Heart right ventricle (tissue), 16 donors: ENCODE measurements around the gene MIS18BP1. TPM values are rescaled to one million over a fixed set of nuclear protein-coding genes. Genes with fewer than 3 reads are reported as not detected.

Experiments
- ATAC-seq, 8 donors: fragments of 200-7000 bp; cut with Tn5 transposase; one replicate each; pipeline ENCODE4 v1.9.1; 2020; ENCODE audit warnings: mild to moderate bottlenecking in 8 of 8, moderate library complexity in 8 of 8, moderate number of reproducible peaks in 1 of 8
- DNase-seq, 2 donors: peaks; one replicate each; pipeline ENCODE4 v3.0.0-alpha.2; 2020
- H3K27ac ChIP-seq, 10 donors: fragments of 200-600 bp; sonication (generic) in 2 of 10; one replicate each; pipeline versions ENCODE4 v1.5.0 to v1.8.0; 2020 to 2022; ENCODE audit warnings: mild to moderate bottlenecking in 3 of 10
- H3K27me3 ChIP-seq, 7 donors: fragments of 200-600 bp; one replicate each; pipeline ENCODE4 v1.8.0; 2021 to 2022; ENCODE audit warnings: mild to moderate bottlenecking in 2 of 7
- H3K36me3 ChIP-seq, 9 donors: fragments of 200-600 bp; sonication (generic) in 1 of 9; one replicate each; pipeline versions ENCODE4 v1.5.0 to v1.8.0; 2020 to 2022; ENCODE audit warnings: mild to moderate bottlenecking in 2 of 9
- H3K4me1 ChIP-seq, 9 donors: fragments of 200-600 bp; sonication (generic) in 1 of 9; one replicate each; pipeline versions ENCODE4 v1.5.0 to v1.8.0; 2020 to 2022; ENCODE audit warnings: mild to moderate bottlenecking in 4 of 9
- H3K4me3 ChIP-seq, 10 donors: fragments of 200-600 bp; sonication (generic) in 2 of 10; one replicate each; pipeline versions ENCODE4 v1.5.0 to v1.8.0; 2020 to 2022; ENCODE audit warnings: mild to moderate bottlenecking in 7 of 10, moderate library complexity in 2 of 10
- H3K9me3 ChIP-seq, 11 donors: fragments of 200-600 bp in 10 of 11; sonication (generic) in 2 of 11; one replicate each; pipeline versions ENCODE4 v1.5.0 to v1.8.0; 2013 to 2022; ENCODE audit warnings: mild to moderate bottlenecking in 2 of 11, control low read depth in 1 of 11, moderate library complexity in 1 of 11
- WGBS, 2 donors: extraction: QIAGEN DNeasy Blood & Tissue Kit; methylation state at CpG; one replicate each; pipeline ENCODE4 v1.1.7; 2013; ENCODE audit warnings: inconsistent platforms in 1 of 2; 5-methylcytosine and 5-hydroxymethylcytosine counted together
- intact Hi-C, 10 donors: fragments of 100-400 bp; cut with DNase I; formaldehyde crosslinking; loops; one replicate each; pipeline versions ENCODE4 v1.11.1 to v1.14.2; 2022
- polyA plus RNA-seq, 2 donors: library from polyadenylated mRNA; stranded (reverse); fragments of 200-250 nt; gene quantifications; one replicate each; pipeline ENCODE4 v1.2.3, GENCODE V29; 2013
- total RNA-seq, 10 donors: library from RNA; stranded (reverse); fragmentation: NEBNext Ultra II Directional in 3 of 10; extraction: Animal tissue kit (Norgen Biotek cat#: 25700) in 3 of 10; gene quantifications; one replicate each; pipeline versions ENCODE4 v1.2.1 to v1.2.4, GENCODE V29; 2021 to 2023
- TF ChIP-seq, protein P1 (sequence below), 9 donors: fragments of 200-600 bp; sonication (generic) in 2 of 9; IDR thresholded peaks; one replicate each; pipeline versions ENCODE4 v1.5.0 to v1.8.0; 2021 to 2022; ENCODE audit warnings: antibody characterized with exemption in 9 of 9, mild to moderate bottlenecking in 5 of 9, moderate library complexity in 1 of 9
- donor health status: Arrhythmogenic right ventricular cardiomyopathy.
- donor health status: ischemic (EF 13 %, LVEDD 7.1; RV severe dilation, severe dysfunction).
- donor health status: healthy with polysubstance abuse.
- donor health status: DM: no; HTN: yes; CAD: no.
- donor health status: DM: no; HTN: no; CAD: no.
- donor health status: ischemic (EF 25% LVEDD 6.9; RV normal size, moderate dysfunction).
- donor health status: ischemic (EF 25% LVEDD 5.7; RV mildly dilated, moderate dysfunction).
- donor health status: healthy.
- donor health status: DM: yes; HTN: yes; CAD: no.
- donor health status: Ischemic cardiomyopathy.
- donor health status: ischemic (EF 35%, LVEDD 5.7; RV mildly dilated, moderate dysfunction).
- donor health status: nonischemic (EF 11% LVEDD 7.7; RV severe dilation, severe dysfunction).
- donor health status: DM: yes; HTN: yes; CAD: no.
- donor health status: PGD.
- donor health status: ischemic (EF 29% LVEDD 5.4; RV normal size, mild dysfunction).
- donor health status: nonischemic (EF 23%, LVEDD 6.1; RV moderate dilation, normal function).

The MIS18BP1 gene
- total and polyA plus RNA-seq, 12 donors = 2.4 to 11.2 (median 7.4) TPM

DNA sequence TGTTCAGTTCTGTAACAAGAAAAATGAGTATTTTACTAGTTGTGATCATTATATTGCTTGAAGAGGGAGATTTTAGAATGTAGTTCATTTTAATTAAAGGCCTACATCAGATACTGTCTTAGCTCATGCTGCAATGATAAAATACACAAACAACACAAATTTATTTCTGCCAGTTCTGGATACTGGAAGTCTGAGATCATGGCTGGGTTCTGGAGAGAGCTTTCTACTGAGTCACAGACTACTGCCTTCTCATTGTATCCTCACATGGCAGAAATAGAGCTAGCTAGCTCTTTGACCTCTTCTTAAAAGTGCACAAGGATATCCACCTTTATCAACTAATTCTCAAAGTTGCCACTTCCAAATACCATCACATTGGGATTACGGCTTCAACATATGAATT, 53.8 kb downstream of the MIS18BP1 start:
- intact Hi-C loops = loop anchor here in 1 of 10 donors (1.0 kb wide), 1 partner anchor 18 kb away; no protein-coding TSS in a partner anchor
- H3K9me3 ChIP-seq = no peaks in the 10 kb centered on the region
- H3K27me3 ChIP-seq = no peaks in the 10 kb centered on the region
- no peak overlapping the region for H3K4me3 ChIP-seq
- ATAC-seq (no peak), DNase-seq (no peak)
- H3K27ac ChIP-seq = no peak overlapping the region
- no peaks in the 10 kb centered on the region for H3K4me1 ChIP-seq
- TF ChIP-seq, protein P1, sequence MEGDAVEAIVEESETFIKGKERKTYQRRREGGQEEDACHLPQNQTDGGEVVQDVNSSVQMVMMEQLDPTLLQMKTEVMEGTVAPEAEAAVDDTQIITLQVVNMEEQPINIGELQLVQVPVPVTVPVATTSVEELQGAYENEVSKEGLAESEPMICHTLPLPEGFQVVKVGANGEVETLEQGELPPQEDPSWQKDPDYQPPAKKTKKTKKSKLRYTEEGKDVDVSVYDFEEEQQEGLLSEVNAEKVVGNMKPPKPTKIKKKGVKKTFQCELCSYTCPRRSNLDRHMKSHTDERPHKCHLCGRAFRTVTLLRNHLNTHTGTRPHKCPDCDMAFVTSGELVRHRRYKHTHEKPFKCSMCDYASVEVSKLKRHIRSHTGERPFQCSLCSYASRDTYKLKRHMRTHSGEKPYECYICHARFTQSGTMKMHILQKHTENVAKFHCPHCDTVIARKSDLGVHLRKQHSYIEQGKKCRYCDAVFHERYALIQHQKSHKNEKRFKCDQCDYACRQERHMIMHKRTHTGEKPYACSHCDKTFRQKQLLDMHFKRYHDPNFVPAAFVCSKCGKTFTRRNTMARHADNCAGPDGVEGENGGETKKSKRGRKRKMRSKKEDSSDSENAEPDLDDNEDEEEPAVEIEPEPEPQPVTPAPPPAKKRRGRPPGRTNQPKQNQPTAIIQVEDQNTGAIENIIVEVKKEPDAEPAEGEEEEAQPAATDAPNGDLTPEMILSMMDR (IDR thresholded peaks at IDR 0.05) = no peak
- 95 to 100% methylated on average over 1 of the region's 1 CpG for WGBS, 2 donors
- H3K36me3 ChIP-seq = peaks cover 0 to 55% (median 5%) of the 10 kb centered on the region in 9 donors

DNA sequence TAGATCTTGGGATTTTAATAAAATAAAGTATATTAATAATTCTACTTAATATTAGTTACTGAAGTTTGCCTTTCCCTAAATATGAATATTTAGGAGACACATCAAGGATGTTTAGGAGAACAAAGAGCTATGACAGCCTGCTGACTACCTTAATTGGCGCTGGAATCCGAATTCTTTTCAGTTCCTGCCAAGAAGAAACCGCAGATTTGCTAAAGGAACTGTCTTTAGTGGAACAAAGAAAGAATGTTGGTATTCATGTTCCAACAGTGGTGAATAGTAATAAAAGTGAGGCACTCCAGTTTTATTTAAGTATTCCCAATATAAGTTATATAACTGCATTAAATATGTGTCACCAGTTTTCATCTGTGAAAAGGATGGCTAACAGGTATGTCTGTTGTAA, 54.5 kb downstream of the MIS18BP1 start:
- Histone ChIP-seq H3K27ac (no peak overlapping the region), H3K4me3 (no peak overlapping the region), H3K4me1 (no peaks in the 10 kb centered on the region), H3K27me3 (no peaks in the 10 kb centered on the region), H3K9me3 (no peaks in the 10 kb centered on the region), H3K36me3 (peaks cover 0 to 49% (median 2%) of the 10 kb centered on the region in 9 donors)
- 84 to 85% methylated on average over 3 of the region's 3 CpGs for WGBS, 2 donors
- TF ChIP-seq, protein P1 (IDR thresholded peaks at IDR 0.05) = no peak
- intact Hi-C loops = no loop called here
- ATAC-seq = no peak
- no peak for DNase-seq

DNA sequence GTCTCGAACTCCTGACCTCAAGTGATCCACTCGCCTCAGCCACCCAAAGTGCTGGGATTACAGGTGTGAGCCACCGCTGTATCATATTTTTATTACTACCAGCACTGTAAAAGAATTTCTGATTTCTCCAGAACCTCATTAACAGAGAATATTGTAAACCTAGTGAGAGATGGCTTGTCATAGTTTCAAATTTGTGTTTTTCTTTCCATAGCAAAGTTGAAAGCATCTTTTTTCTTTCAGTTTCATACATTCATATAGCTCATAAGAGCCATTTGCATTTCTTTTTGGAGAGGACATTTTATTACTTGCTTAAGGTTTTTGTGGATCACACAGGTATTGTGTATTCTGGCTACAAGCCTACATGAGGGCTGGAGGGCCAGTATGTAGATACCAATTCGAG, 58.0 kb downstream of the MIS18BP1 start:
- no peak overlapping the region for H3K4me3 ChIP-seq
- intact Hi-C loops = no loop called here
- H3K9me3 ChIP-seq = no peaks in the 10 kb centered on the region
- DNase-seq = no peak
- WGBS, 2 donors = 86 to 87% methylated on average over 4 of the region's 4 CpGs
- H3K27me3 ChIP-seq = no peaks in the 10 kb centered on the region
- ATAC-seq = no peak
- no peak overlapping the region for H3K27ac ChIP-seq
- TF ChIP-seq, protein P1 (IDR thresholded peaks at IDR 0.05) = no peak
- peaks cover 0 to 25% (median 0%) of the 10 kb centered on the region in 9 donors for H3K36me3 ChIP-seq
- no peaks in the 10 kb centered on the region for H3K4me1 ChIP-seq

DNA sequence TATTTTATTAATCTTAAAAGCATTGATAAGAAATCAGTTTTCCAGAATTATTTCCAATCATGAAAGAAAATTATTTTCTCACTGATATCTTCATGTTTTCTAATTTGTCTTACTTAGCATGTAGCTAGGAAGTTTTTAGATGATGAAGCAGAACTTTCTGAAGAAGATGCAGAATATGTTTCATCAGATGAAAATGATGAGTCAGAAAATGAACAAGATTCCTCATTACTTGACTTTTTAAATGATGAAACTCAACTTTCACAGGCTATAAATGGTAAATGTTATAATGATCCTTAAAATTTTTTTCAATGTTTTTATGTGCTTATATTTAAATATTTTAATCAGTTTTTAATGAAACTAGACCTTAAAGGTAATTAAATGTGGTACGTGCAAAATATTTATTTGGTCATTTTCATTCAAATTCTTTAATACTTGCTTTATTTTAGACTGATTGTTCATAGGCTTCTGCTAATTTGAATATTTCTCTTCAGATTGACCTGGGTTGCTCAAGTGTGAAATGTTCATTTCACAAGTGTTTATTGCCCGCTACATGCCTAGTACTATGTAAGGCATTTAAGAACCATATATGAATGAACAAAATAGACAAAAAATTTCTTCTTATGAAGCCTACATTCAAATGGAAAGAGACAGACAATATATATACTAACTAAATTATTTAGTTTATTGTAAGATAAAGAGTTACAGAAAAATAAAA, 67.7 kb downstream of the MIS18BP1 start:
- no peaks in the 10 kb centered on the region for H3K4me1 ChIP-seq
- TF ChIP-seq, protein P1 (IDR thresholded peaks at IDR 0.05) = no peak
- H3K27me3 ChIP-seq = no peaks in the 10 kb centered on the region
- H3K4me3 ChIP-seq = no peak overlapping the region
- 97 to 98% methylated on average over 2 of the region's 2 CpGs for WGBS, 2 donors
- H3K27ac ChIP-seq = no peak overlapping the region
- intact Hi-C loops = no loop called here
- DNase-seq = no peak
- H3K36me3 ChIP-seq = peaks cover 0 to 48% (median 6%) of the 10 kb centered on the region in 9 donors
- H3K9me3 ChIP-seq = no peaks in the 10 kb centered on the region
- no peak for ATAC-seq
